Gastrocnemius medialis (tissue), 4 donors: ENCODE data around the gene NFRKB. TPM values are rescaled to one million over a fixed set of nuclear protein-coding genes. Genes with fewer than 3 reads are reported as not detected.
A peak's percentile ranks its signal among the peaks of the same experiment; 100 is the strongest.

Experiments used
- ATAC-seq, 2 donors: fragments of 150-250 bp; one replicate each; pipeline ENCODE4 v1.9.1; 2016
- DNase-seq, 2 donors: peaks; one replicate each; pipeline ENCODE4 v3.0.0-alpha.2; 2019
- H3K27ac ChIP-seq, 4 donors: fragments of 200-600 bp; sonication (generic); 1 replicate in 1 of 4; 2 replicates in 3 of 4; pipeline ENCODE4 v1.5.1; 2016 to 2018; ENCODE audit warnings: mild to moderate bottlenecking in 2 of 4, moderate library complexity in 1 of 4
- H3K27me3 ChIP-seq, 3 donors: fragments of 200-600 bp; sonication (generic) in 2 of 3; 1 replicate in 1 of 3; 2 replicates in 2 of 3; pipeline versions ENCODE4 v1.5.1 to v1.6.0; 2016 to 2019; ENCODE audit warnings: mild to moderate bottlenecking in 1 of 3, moderate library complexity in 1 of 3
- H3K36me3 ChIP-seq, 2 donors: fragments of 200-600 bp; sonication (generic) in 1 of 2; one replicate each; pipeline ENCODE4 v1.5.1; 2017 to 2018
- H3K4me1 ChIP-seq, 2 donors: fragments of 200-600 bp; sonication (generic) in 1 of 2; one replicate each; pipeline ENCODE4 v1.5.1; 2016 to 2017; ENCODE audit warnings: mild to moderate bottlenecking in 2 of 2
- H3K4me3 ChIP-seq, 4 donors: fragments of 200-600 bp; sonication (generic) in 3 of 4; 1 replicate in 1 of 4; 2 replicates in 3 of 4; pipeline ENCODE4 v1.5.1; 2016 to 2019; ENCODE audit warnings: mild to moderate bottlenecking in 2 of 4
- H3K9me3 ChIP-seq, 3 donors: fragments of 200-600 bp; sonication (generic) in 2 of 3; 1 replicate in 1 of 3; 2 replicates in 2 of 3; pipeline ENCODE4 v1.5.1; 2016 to 2019
- POLR2A ChIP-seq, 2 donors: fragments of 450-650 bp; IDR thresholded peaks; one replicate each; pipeline ENCODE4 v1.6.1; 2017; ENCODE audit warnings: antibody characterized with exemption in 2 of 2, mild to moderate bottlenecking in 2 of 2, moderate library complexity in 2 of 2
- in situ Hi-C, 4 donors: fragments of 200-750 bp; cut with MboI; loops; one replicate each; pipeline versions ENCODE4 v1.15.0 to v1.8.0; 2017; ENCODE audit warnings: low sequenced_read_pairs in 4 of 4
- intact Hi-C: fragments of 100-400 bp; cut with DNase I; formaldehyde crosslinking; loops from one replicate; pipeline ENCODE4 v1.15.1; 2023; ENCODE audit warnings: low total_unique reads
- total RNA-seq, 4 donors: library from RNA; depleted of rRNA; stranded (reverse); fragments of >200 nt; gene quantifications; one replicate each; pipeline versions ENCODE4 v1.1.0 to v1.2.3, GENCODE V29; 2016
- TF ChIP-seq, protein P1 (sequence below), 5 experiments: fragments of 450-650 bp in 3 of 5; fragments of 200-600 bp in 2 of 5; sonication (generic) in 2 of 5; IDR thresholded peaks in 4 of 5; conservative IDR thresholded peaks in 1 of 5; 1 replicate in 4 of 5; 2 replicates in 1 of 5; pipeline ENCODE4 v1.5.1; 2016 to 2019; ENCODE audit warnings: antibody characterized with exemption in 5 of 5, mild to moderate bottlenecking in 3 of 5, moderate library complexity in 3 of 5

NFRKB gene
- total RNA-seq, 4 donors from 2014 or later: 22.5 to 34.3 (median 23.4) TPM

DNA sequence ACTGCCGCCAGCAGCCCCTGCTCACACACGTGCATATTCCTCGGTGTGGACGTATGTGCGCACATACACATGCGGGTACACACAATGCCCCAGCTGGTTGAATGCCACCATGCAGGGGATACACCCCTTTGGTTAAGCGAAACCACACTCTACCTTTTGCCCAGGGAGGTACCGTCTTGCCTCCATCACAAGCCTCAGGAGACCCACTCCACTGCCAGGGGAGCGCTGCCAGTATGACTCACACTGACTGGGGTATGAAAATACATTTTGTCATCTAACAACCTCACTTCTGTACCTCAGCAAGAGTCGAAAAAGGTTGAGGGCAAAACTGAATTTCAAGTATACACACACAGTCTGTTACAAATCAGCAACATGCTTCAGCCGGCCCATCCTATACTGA lies 40.3 kb downstream of the NFRKB start:
- DNase-seq (no peak), ATAC-seq (no peak)
- H3K4me1 ChIP-seq: no peaks in the 10 kb centered on the region
- no peaks in the 10 kb centered on the region for H3K9me3 ChIP-seq
- no peak overlapping the region for H3K27ac ChIP-seq
- TF ChIP-seq, protein P1, sequence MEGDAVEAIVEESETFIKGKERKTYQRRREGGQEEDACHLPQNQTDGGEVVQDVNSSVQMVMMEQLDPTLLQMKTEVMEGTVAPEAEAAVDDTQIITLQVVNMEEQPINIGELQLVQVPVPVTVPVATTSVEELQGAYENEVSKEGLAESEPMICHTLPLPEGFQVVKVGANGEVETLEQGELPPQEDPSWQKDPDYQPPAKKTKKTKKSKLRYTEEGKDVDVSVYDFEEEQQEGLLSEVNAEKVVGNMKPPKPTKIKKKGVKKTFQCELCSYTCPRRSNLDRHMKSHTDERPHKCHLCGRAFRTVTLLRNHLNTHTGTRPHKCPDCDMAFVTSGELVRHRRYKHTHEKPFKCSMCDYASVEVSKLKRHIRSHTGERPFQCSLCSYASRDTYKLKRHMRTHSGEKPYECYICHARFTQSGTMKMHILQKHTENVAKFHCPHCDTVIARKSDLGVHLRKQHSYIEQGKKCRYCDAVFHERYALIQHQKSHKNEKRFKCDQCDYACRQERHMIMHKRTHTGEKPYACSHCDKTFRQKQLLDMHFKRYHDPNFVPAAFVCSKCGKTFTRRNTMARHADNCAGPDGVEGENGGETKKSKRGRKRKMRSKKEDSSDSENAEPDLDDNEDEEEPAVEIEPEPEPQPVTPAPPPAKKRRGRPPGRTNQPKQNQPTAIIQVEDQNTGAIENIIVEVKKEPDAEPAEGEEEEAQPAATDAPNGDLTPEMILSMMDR (IDR thresholded peaks at IDR 0.05 in 4 of 5, conservative IDR thresholded peaks at IDR 0.05 in 1 of 5): no peak
- TF ChIP-seq POLR2A (IDR thresholded peaks at IDR 0.05): no peak
- intact Hi-C loops (no loop called here), in situ Hi-C loops (no loop called here)
- H3K27me3 ChIP-seq: no peaks in the 10 kb centered on the region
- H3K4me3 ChIP-seq: no peak overlapping the region
- H3K36me3 ChIP-seq: peaks cover 0 to 19% of the 10 kb centered on the region in 2 donors

DNA sequence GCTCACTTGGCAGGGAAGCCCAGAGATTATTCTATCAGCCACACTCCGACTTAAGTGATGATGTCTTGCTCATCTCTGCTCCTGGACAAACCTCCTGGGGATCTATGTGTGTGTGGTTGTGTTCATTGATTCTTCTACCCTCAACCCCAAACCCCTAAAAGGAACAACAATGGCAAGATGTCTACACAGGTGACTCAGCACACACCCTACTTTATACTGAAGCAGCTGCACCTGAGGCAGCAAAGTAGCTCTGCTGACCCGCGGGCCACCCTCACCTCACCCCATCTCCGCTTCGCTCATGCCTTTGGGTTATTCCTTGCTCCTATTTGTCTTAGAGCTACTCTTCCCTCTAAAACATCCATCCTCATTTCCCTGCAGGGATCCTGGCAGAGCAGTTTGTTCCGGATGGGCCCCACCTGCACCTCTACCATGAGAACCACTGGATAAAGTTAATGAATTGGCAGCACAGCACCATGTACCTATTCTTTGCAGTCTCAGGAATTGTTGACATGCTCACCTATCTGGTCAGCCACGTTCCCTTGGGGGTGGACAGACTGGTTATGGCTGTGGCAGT lies 41.1 kb downstream of the NFRKB start:
- TF ChIP-seq POLR2A (IDR thresholded peaks at IDR 0.05): no peak
- TF ChIP-seq, protein P1 (IDR thresholded peaks at IDR 0.05 in 4 of 5, conservative IDR thresholded peaks at IDR 0.05 in 1 of 5): no peak
- DNase-seq (no peak), ATAC-seq (no peak)
- H3K27me3 ChIP-seq: no peaks in the 10 kb centered on the region
- intact Hi-C loops (no loop called here), in situ Hi-C loops (no loop called here)
- H3K9me3 ChIP-seq: no peaks in the 10 kb centered on the region
- H3K36me3 ChIP-seq: peaks cover 0 to 11% of the 10 kb centered on the region in 2 donors
- H3K27ac ChIP-seq: no peak overlapping the region
- H3K4me1 ChIP-seq: no peaks in the 10 kb centered on the region
- no peak overlapping the region for H3K4me3 ChIP-seq

DNA sequence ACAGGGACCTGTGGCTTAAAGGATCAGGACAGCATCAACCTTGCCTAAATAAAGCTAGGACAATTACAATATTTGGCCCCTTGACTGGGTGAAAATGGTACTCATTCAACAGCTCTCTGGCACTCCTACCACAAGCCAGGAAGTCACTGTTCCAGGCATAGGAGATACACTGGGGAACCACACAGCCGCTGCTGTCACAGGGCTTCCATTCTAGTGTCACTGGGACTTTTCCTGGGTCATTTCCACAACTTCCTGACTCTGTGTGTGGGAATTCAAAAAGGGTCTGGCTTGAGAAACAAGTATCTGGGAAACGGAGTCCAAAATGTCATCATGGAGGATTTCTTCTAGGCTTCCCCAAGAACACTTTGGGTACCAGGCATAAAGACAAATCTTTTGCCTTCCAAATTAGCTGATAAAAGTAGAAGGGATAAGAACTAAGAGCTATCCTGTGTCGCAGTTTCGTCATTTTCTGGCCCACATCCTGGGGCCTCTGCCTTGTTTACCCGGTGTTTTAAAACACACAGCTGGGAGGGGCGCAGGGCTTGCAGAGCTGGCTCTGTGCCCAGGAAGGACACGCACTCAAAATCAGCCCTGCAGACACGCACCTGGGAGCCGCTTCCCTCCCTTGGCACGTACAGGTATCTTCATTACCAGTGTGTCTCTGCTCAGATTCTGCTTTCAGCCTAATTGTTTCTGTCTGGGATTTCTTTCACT lies 41.7 kb downstream of the NFRKB start:
- Histone ChIP-seq H3K27ac (no peak overlapping the region), H3K27me3 (no peaks in the 10 kb centered on the region), H3K4me3 (no peak overlapping the region), H3K36me3 (peaks cover 0 to 8% of the 10 kb centered on the region in 2 donors), H3K4me1 (no peaks in the 10 kb centered on the region), H3K9me3 (no peaks in the 10 kb centered on the region)
- DNase-seq (peak in 1 of 2 donors; percentile 19), ATAC-seq (no peak)
- in situ Hi-C loops: no loop called here
- intact Hi-C loops: no loop called here
- TF ChIP-seq, protein P1 (IDR thresholded peaks at IDR 0.05 in 4 of 5, conservative IDR thresholded peaks at IDR 0.05 in 1 of 5): no peak
- no peak for TF ChIP-seq POLR2A (IDR thresholded peaks at IDR 0.05)

DNA sequence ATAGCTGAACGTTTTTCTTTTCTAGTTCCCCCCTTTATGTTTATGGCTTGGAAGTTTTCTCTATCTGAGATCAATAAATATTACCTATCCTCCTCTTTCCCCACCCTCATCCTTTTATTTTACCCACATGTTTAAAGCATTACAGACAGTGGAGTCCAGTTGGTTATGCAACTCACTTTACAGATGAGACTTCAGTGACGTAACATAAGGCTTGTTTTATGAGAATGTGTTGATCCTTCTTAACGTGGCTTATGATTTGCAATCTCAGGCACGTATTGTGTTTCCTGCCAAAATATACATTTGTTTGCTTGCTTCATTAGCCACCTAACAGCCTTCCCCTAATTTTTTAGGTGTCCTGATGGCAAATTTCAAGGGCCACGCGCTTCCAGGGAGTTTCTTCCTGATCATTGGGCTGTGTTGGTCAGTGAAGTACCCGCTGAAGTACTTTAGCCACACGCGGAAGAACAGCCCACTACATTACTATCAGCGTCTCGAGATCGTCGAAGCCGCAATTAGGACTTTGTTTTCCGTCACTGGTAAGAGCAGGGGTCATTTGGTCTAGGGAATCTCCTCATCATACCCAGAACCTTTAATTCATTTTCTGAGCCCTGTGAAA lies 43.1 kb downstream of the NFRKB start:
- ATAC-seq: no peak

More for the DNA sequence above, 43.1 kb downstream of the NFRKB start:
- Histone ChIP-seq H3K4me3 (no peak overlapping the region), H3K4me1 (no peaks in the 10 kb centered on the region), H3K9me3 (no peaks in the 10 kb centered on the region), H3K27me3 (no peaks in the 10 kb centered on the region), H3K36me3 (no peaks in the 10 kb centered on the region), H3K27ac (no peak overlapping the region)
- DNase-seq: no peak
- intact Hi-C loops: no loop called here
- no peak for TF ChIP-seq POLR2A (IDR thresholded peaks at IDR 0.05)
- TF ChIP-seq, protein P1 (IDR thresholded peaks at IDR 0.05 in 4 of 5, conservative IDR thresholded peaks at IDR 0.05 in 1 of 5): no peak
- in situ Hi-C loops: no loop called here
